ENCODE data around the gene DSCAM. TPM values are rescaled to one million over a fixed set of nuclear protein-coding genes. Genes with fewer than 3 reads are reported as not detected.

The DSCAM gene
- total RNA-seq, 1 donor from 2014 or later, result not detected

GRCh38 chr21:40615505-40616376 lies 231.2 kb downstream of the DSCAM start:
- no peak for DNase-seq (ENCODE audit: low spot score)

GRCh38 chr21:40613546-40614030 lies 233.4 kb downstream of the DSCAM start:
- DNase-seq (ENCODE audit: low spot score), result no peak

GRCh38 chr21:40610345-40610744 lies 236.6 kb downstream of the DSCAM start:
- DNase-seq (ENCODE audit: low spot score), result no peak

GRCh38 chr21:40606341-40606740 lies 240.6 kb downstream of the DSCAM start:
- DNase-seq (ENCODE audit: low spot score), result no peak

- no peak for DNase-seq (ENCODE audit: low spot score)
Observed at GRCh38 chr21:40605094-40605493, 241.9 kb downstream of the DSCAM start.

- DNase-seq (ENCODE audit: low spot score), result no peak
Observed at GRCh38 chr21:40603774-40604173, 243.2 kb downstream of the DSCAM start.

GRCh38 chr21:40602080-40602479 lies 244.9 kb downstream of the DSCAM start:
- DNase-seq (ENCODE audit: low spot score), result no peak

- no peak for DNase-seq (ENCODE audit: low spot score)
Observed at GRCh38 chr21:40595806-40596205, 251.2 kb downstream of the DSCAM start.

- no peak for DNase-seq (ENCODE audit: low spot score)
Observed at GRCh38 chr21:40587736-40588346, 259.1 kb downstream of the DSCAM start.

GRCh38 chr21:40586575-40586974 lies 260.4 kb downstream of the DSCAM start:
- DNase-seq (ENCODE audit: low spot score), result no peak

- no peak for DNase-seq (ENCODE audit: low spot score)
Observed at GRCh38 chr21:40577285-40578043, 269.5 kb downstream of the DSCAM start.

- no peak for DNase-seq (ENCODE audit: low spot score)
Observed at GRCh38 chr21:40575976-40576375, 271.0 kb downstream of the DSCAM start.

GRCh38 chr21:40569357-40569756 lies 277.6 kb downstream of the DSCAM start:
- no peak for DNase-seq (ENCODE audit: low spot score)

- DNase-seq (ENCODE audit: low spot score), result no peak
Observed at GRCh38 chr21:40568807-40569206, 278.2 kb downstream of the DSCAM start.

GRCh38 chr21:40567501-40567900 lies 279.5 kb downstream of the DSCAM start:
- DNase-seq (ENCODE audit: low spot score), result no peak

GRCh38 chr21:40566486-40566885 lies 280.5 kb downstream of the DSCAM start:
- DNase-seq (ENCODE audit: low spot score), result no peak

- no peak for DNase-seq (ENCODE audit: low spot score)
Observed at GRCh38 chr21:40564318-40564717, 282.6 kb downstream of the DSCAM start.

- DNase-seq (ENCODE audit: low spot score), result no peak
Observed at GRCh38 chr21:40563900-40564299, 283.1 kb downstream of the DSCAM start.

GRCh38 chr21:40562242-40563002 lies 284.5 kb downstream of the DSCAM start:
- DNase-seq (ENCODE audit: low spot score), result no peak

GRCh38 chr21:40556442-40556968 lies 290.5 kb downstream of the DSCAM start:
- no peak for DNase-seq (ENCODE audit: low spot score)

- no peak for DNase-seq (ENCODE audit: low spot score)
Observed at GRCh38 chr21:40555021-40555528, 291.9 kb downstream of the DSCAM start.

Data from ureter (tissue), 1 donor.